AG10803 (cell line): Measurements from ENCODE around the gene ZBTB45.

Source experiments
- DNase-seq: peaks from one replicate; pipeline ENCODE4 v3.0.0; 2010; ENCODE audit warnings: low read depth
- H3K4me3 ChIP-seq: 2 replicates; pipeline ENCODE4 v1.5.1; 2011; ENCODE audit warnings: mild to moderate bottlenecking, low read length, control low read depth
- TF ChIP-seq, protein P1 (sequence below): conservative IDR thresholded peaks from 2 replicates; pipeline ENCODE4 v1.5.1; 2011; ENCODE audit warnings: mild to moderate bottlenecking, low read length, control low read depth, inconsistent platforms

ZBTB45 gene

DNA sequence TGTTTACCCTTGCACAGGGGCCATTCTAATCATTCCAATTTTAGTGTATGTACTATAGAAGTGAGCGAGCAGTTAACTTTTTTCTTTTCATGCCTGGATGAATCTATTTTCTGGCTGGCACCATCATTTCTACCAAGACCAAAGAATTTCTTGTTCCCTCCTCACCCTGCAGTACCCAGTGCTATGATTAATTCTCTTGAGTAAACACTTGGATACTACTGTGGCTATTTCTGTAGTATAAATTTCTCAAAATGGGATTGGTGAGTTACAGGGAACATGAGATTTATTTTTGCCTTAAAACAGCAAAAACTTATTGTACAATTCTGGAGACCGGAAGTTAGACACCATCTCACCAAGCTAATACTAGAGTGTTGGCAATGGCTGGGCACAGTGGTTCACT is 35.8 kb downstream of the ZBTB45 start:
- TF ChIP-seq, protein P1, sequence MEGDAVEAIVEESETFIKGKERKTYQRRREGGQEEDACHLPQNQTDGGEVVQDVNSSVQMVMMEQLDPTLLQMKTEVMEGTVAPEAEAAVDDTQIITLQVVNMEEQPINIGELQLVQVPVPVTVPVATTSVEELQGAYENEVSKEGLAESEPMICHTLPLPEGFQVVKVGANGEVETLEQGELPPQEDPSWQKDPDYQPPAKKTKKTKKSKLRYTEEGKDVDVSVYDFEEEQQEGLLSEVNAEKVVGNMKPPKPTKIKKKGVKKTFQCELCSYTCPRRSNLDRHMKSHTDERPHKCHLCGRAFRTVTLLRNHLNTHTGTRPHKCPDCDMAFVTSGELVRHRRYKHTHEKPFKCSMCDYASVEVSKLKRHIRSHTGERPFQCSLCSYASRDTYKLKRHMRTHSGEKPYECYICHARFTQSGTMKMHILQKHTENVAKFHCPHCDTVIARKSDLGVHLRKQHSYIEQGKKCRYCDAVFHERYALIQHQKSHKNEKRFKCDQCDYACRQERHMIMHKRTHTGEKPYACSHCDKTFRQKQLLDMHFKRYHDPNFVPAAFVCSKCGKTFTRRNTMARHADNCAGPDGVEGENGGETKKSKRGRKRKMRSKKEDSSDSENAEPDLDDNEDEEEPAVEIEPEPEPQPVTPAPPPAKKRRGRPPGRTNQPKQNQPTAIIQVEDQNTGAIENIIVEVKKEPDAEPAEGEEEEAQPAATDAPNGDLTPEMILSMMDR, result no peak
- DNase-seq, result no peak
- no peak overlapping the region for H3K4me3 ChIP-seq

DNA sequence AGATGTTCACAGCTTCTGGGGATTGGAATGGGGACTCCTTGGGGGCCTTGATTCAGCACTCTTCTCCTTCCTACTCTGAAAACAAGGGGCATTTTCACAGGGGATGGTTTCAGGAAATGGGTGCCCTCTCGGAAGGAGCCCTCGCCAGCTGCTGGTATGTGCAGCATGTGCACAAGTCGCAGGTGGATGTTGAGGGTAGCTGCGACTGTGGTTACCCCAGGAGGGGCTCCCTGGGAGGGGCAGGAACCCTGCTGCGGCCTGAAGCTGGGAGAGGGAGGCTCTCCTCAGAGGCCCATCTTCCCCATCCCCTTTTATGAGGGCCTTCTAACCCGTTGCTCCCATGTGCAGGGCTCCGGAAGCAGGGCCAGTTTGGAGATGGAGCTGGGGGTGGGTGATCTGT is 37.2 kb downstream of the ZBTB45 start:
- TF ChIP-seq, protein P1, result no peak
- DNase-seq, result no peak
- H3K4me3 ChIP-seq, result no peak overlapping the region

DNA sequence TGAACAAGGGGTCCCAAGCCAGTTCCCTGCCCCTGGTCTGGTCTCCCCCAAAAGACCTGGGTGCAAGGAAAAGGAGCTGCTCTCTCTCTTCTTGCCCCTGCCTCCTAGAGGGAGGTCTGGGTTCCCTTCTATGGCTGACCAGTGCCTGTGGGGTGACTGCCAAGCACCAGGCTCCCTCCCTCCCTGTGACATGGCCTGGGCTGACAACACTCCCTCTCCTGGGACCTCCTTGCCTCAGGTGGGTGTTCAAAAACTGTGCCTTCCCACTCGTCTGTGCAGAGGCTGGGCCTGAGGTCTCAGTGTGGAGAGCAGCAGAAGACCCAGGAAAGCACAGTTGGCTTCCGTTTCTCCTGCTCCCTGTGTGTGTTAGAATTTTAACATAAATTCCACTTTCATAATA is 38.8 kb downstream of the ZBTB45 start:
- TF ChIP-seq, protein P1, result no peak
- no peak overlapping the region for H3K4me3 ChIP-seq
- no peak for DNase-seq

DNA sequence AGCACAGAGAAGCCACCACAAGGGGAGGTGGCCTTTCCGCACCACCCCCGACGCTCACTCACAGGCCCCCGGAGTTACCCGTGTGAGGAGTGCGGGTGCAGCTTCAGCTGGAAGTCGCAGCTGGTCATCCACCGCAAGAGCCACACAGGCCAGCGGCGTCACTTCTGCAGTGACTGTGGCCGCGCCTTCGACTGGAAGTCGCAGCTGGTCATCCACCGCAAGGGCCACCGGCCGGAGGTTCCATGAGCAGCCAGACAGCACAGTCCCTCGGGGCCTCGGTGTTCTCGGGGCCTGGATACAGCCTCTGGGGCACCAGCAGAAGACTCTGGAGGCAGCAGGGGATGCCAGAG is 39.2 kb downstream of the ZBTB45 start:
- no peak overlapping the region for H3K4me3 ChIP-seq
- TF ChIP-seq, protein P1, result no peak
- DNase-seq, result no peak

DNA sequence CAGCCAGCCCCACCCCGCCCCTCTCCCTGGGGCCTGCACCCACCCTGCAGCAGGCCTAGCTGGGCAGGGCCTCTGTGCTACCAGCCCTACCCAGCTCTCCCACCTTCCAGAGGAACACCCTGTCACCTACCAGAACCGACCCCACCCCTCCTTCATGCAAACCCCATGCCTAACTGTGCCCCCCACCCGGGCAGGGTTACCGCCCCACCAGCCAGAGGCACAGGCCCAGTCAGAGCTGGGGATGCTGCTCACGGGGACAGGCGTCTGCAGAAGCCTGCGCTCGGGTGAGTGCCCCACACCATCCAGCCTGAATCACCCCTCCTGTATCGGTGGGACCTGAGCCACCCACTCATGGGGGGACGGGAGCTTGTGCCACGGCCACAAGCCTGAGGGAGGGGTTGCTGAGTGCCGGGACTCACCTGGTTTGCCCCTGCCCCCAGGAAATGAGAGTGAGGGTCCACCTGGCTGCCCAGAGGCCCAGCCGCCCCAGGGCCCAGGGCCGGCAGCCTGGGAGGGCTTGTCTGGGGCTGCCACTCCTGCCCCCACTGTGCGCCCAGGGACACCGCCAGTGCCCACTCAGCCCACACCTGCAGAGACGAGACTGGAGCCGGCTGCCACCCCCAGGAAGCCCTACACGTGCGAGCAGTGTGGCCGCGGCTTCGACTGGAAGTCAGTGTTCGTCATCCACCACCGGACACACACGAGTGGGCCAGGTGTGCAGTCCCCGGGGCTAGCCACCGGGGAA is 39.7 kb downstream of the ZBTB45 start:
- no peak overlapping the region for H3K4me3 ChIP-seq
- TF ChIP-seq, protein P1, result no peak
- DNase-seq, result no peak

DNA sequence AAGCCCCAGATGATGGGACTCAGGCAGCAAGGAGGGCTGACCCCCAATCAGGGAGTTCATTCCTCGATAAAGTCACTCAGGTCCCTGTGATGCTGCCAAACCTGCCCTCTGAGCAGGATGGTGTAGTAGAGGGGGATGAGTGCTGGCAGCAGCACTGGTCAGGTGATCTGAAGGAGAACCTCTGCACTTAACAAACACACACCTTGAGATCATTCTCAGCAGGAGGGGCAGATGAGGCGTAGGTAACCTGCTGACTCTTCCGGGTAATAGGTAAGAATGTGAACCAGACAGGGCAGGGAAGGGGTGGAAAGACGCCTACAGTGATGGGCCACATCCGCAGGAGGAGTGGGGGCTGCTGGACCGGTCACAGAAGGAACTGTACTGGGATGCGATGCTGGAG is 40.3 kb downstream of the ZBTB45 start:
- TF ChIP-seq, protein P1, result no peak
- DNase-seq, result no peak
- H3K4me3 ChIP-seq, result no peak overlapping the region

DNA sequence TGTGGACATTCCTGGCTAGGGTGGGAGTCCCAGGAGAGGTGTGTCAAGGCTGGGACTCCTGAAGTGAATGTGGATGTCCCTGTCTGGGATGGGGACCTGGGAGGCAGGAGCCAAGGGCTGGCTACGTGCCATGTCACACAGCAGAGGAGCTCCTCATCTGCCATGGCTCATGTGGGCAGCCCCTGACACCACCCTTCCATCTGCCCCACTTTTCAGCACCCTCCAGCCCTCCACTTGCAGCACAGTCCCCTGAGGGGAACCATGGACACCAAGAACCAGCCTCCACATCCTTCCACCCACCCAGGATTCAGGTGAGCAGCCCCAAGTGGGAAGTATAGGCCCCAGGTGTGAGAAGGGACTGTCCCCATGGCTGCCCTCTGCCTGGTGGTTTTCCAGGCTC is 41.7 kb downstream of the ZBTB45 start:
- TF ChIP-seq, protein P1, result no peak
- H3K4me3 ChIP-seq, result no peak overlapping the region
- DNase-seq, result no peak
